Neural progenitor cell (in vitro differentiated cells): Measurements from ENCODE around the gene FAF1.

Experiments
- CTCF ChIP-seq: fragments of 200-600 bp; sonication (generic); IDR thresholded peaks from 2 replicates; pipeline ENCODE4 v1.5.1; 2017; ENCODE audit warnings: antibody characterized with exemption, mild to moderate bottlenecking
- EZH2 ChIP-seq: fragments of 200-600 bp; sonication (generic); IDR thresholded peaks from 2 replicates; pipeline ENCODE4 v1.6.1; 2017; ENCODE audit warnings: antibody characterized with exemption, mild to moderate bottlenecking, moderate library complexity
- EZH2phosphoT487 ChIP-seq: fragments of 200-600 bp; sonication (generic); IDR thresholded peaks from 2 replicates; pipeline ENCODE4 v1.6.1; 2017; ENCODE audit warnings: antibody characterized with exemption

GRCh38 chr1:50566405-50566804 is 393.7 kb downstream of the FAF1 start:
- TF ChIP-seq CTCF (no peak), EZH2 (no peak), EZH2phosphoT487 (no peak)
